Glutamatergic neuron (in vitro differentiated cells): Measurements from ENCODE around the gene CLTCL1. TPM values are rescaled to one million over a fixed set of nuclear protein-coding genes. Genes with fewer than 3 reads are reported as not detected.
"Not testable (repeated sequence)": the region's sequence is repeated elsewhere in the genome, so short reads cannot be mapped to it uniquely, and the experiment has no call there.

ENCODE experiments used
- DNase-seq: peaks from one replicate; pipeline ENCODE4 v3.0.0; 2022
- H3K27ac Mint-ChIP-seq: one replicate; pipeline ENCODE4 v1.8.0; 2020; ENCODE audit warnings: mild to moderate bottlenecking, mixed read lengths, inconsistent platforms; ENCODE audit not compliant: unreplicated experiment
- H3K27me3 Mint-ChIP-seq: one replicate; pipeline ENCODE4 v1.8.0; 2020; ENCODE audit warnings: mild to moderate bottlenecking, moderate library complexity, mixed read lengths, inconsistent platforms; ENCODE audit not compliant: unreplicated experiment
- H3K36me3 Mint-ChIP-seq: one replicate; pipeline ENCODE4 v1.8.0; 2020; ENCODE audit warnings: mild to moderate bottlenecking, mixed read lengths, inconsistent platforms; ENCODE audit not compliant: unreplicated experiment
- H3K4me1 Mint-ChIP-seq: one replicate; pipeline ENCODE4 v1.8.0; 2020; ENCODE audit warnings: mild to moderate bottlenecking, low read depth, mixed read lengths, inconsistent platforms; ENCODE audit not compliant: unreplicated experiment
- H3K4me3 Mint-ChIP-seq: one replicate; pipeline ENCODE4 v1.8.0; 2020; ENCODE audit warnings: mild to moderate bottlenecking, mixed read lengths, inconsistent platforms; ENCODE audit not compliant: unreplicated experiment
- H3K9me3 Mint-ChIP-seq: one replicate; pipeline ENCODE4 v1.8.0; 2020; ENCODE audit warnings: mild to moderate bottlenecking, moderate library complexity, mixed read lengths, inconsistent platforms; ENCODE audit not compliant: unreplicated experiment
- CTCF ChIP-seq: fragments of 200-600 bp; sonication (generic); IDR thresholded peaks from one replicate; pipeline ENCODE4 v1.5.0; 2021; ENCODE audit not compliant: partially characterized antibody, unreplicated experiment
- total RNA-seq: library from RNA; stranded (reverse); fragmentation: NEBNext Ultra II Directional; extraction: Animal tissue kit (Norgen Biotek cat#: 25700); gene quantifications from one replicate; pipeline ENCODE4 v1.2.1, GENCODE V29; 2021; ENCODE audit not compliant: unreplicated experiment

The CLTCL1 gene
- total RNA-seq, 1 donor from 2014 or later = 11.8 TPM

- H3K9me3 Mint-ChIP-seq = peaks cover 31% of the 10 kb centered on the region
- H3K36me3 Mint-ChIP-seq = peaks cover 70% of the 10 kb centered on the region
- no peak overlapping the region for H3K27ac Mint-ChIP-seq
- no peak for TF ChIP-seq CTCF
- peaks cover 15% of the 10 kb centered on the region for H3K27me3 Mint-ChIP-seq
- H3K4me3 Mint-ChIP-seq = no peak overlapping the region
- H3K4me1 Mint-ChIP-seq = no peaks in the 10 kb centered on the region
- DNase-seq = no peak
These were observed 40.0 kb upstream of the CLTCL1 start for GRCh38 chr22:19331474-19331873.

GRCh38 chr22:19330865-19331418 lies 39.4 kb upstream of the CLTCL1 start:
- Mint-ChIP-seq H3K4me1 (no peaks in the 10 kb centered on the region), H3K27ac (no peak overlapping the region), H3K36me3 (peaks cover 64% of the 10 kb centered on the region), H3K4me3 (no peak overlapping the region), H3K27me3 (peaks cover 15% of the 10 kb centered on the region), H3K9me3 (peaks cover 29% of the 10 kb centered on the region)
- no peak for TF ChIP-seq CTCF
- no peak for DNase-seq

- not testable (repeated sequence) for H3K4me1 Mint-ChIP-seq, DNase-seq, H3K4me3 Mint-ChIP-seq, H3K27ac Mint-ChIP-seq
- Mint-ChIP-seq H3K27me3 (peaks cover 15% of the 10 kb centered on the region), H3K36me3 (peaks cover 58% of the 10 kb centered on the region), H3K9me3 (peaks cover 25% of the 10 kb centered on the region)
These were observed 38.7 kb upstream of the CLTCL1 start for GRCh38 chr22:19330205-19330604.

GRCh38 chr22:19329454-19329853 lies 37.9 kb upstream of the CLTCL1 start:
- no peak overlapping the region for H3K27ac Mint-ChIP-seq
- peaks cover 23% of the 10 kb centered on the region for H3K9me3 Mint-ChIP-seq
- no peaks in the 10 kb centered on the region for H3K4me1 Mint-ChIP-seq
- no peak for TF ChIP-seq CTCF
- H3K27me3 Mint-ChIP-seq = peaks cover 15% of the 10 kb centered on the region
- H3K4me3 Mint-ChIP-seq = no peak overlapping the region
- peaks cover 52% of the 10 kb centered on the region for H3K36me3 Mint-ChIP-seq
- DNase-seq = no peak

GRCh38 chr22:19325296-19325948 lies 33.9 kb upstream of the CLTCL1 start:
- Mint-ChIP-seq H3K9me3 (peaks cover 10% of the 10 kb centered on the region), H3K36me3 (peaks cover 26% of the 10 kb centered on the region), H3K27me3 (peaks cover 10% of the 10 kb centered on the region), H3K4me1 (no peaks in the 10 kb centered on the region), H3K4me3 (no peak overlapping the region), H3K27ac (no peak overlapping the region)
- no peak for DNase-seq
- no peak for TF ChIP-seq CTCF

- not testable (repeated sequence) for H3K4me1 Mint-ChIP-seq, H3K4me3 Mint-ChIP-seq, H3K27ac Mint-ChIP-seq, DNase-seq, H3K27me3 Mint-ChIP-seq
- H3K9me3 Mint-ChIP-seq = peaks cover 10% of the 10 kb centered on the region
- H3K36me3 Mint-ChIP-seq = peaks cover 11% of the 10 kb centered on the region
These were observed 31.9 kb upstream of the CLTCL1 start for GRCh38 chr22:19323420-19323819.
